Vagina (tissue), 2 donors: ENCODE data around the gene CPVL. TPM values are rescaled to one million over a fixed set of nuclear protein-coding genes. Genes with fewer than 3 reads are reported as not detected.

ENCODE experiments used
- DNase-seq, 2 donors: peaks; one replicate each; pipeline ENCODE4 v3.0.0-alpha.2; 2017; ENCODE audit errors: extremely low spot score in 2 of 2
- H3K27ac ChIP-seq: fragments of 200-600 bp; sonication (generic); one replicate; pipeline ENCODE4 v1.5.1; 2019
- H3K27me3 ChIP-seq: fragments of 200-600 bp; sonication (generic); one replicate; pipeline ENCODE4 v1.5.1; 2019
- H3K36me3 ChIP-seq, 2 donors: fragments of 200-600 bp; sonication (generic); one replicate each; pipeline ENCODE4 v1.5.1; 2017 to 2019
- H3K4me1 ChIP-seq: fragments of 200-600 bp; sonication (generic); one replicate; pipeline ENCODE4 v1.5.1; 2019
- H3K4me3 ChIP-seq, 2 donors: fragments of 200-600 bp; sonication (generic); 1 replicate in 1 of 2; 2 replicates in 1 of 2; pipeline ENCODE4 v1.5.1; 2016 to 2019
- H3K9me3 ChIP-seq: fragments of 200-600 bp; sonication (generic); one replicate; pipeline ENCODE4 v1.5.1; 2019
- POLR2A ChIP-seq, 2 donors: fragments of 450-650 bp; IDR thresholded peaks; one replicate each; pipeline ENCODE4 v1.6.1; 2017; ENCODE audit warnings: antibody characterized with exemption in 2 of 2, mild to moderate bottlenecking in 2 of 2, moderate library complexity in 2 of 2
- POLR2AphosphoS5 ChIP-seq, 2 donors: sonication (generic); formaldehyde crosslinking; IDR thresholded peaks; one replicate each; pipeline ENCODE4 v1.9.0; 2017; ENCODE audit warnings: antibody characterized with exemption in 2 of 2, mild to moderate bottlenecking in 2 of 2, low read depth in 1 of 2; ENCODE audit not compliant: insufficient read depth in 1 of 2
- intact Hi-C: fragments of 100-400 bp; cut with DNase I; formaldehyde crosslinking; loops from one replicate; pipeline ENCODE4 v1.15.1; 2023
- total RNA-seq: library from RNA; depleted of rRNA; stranded (reverse); fragments of >200 nt; gene quantifications from one replicate; pipeline ENCODE4 v1.2.3, GENCODE V29; 2016
- TF ChIP-seq, protein P1 (sequence below), 3 experiments: fragments of 450-650 bp in 2 of 3; fragments of 200-600 bp in 1 of 3; sonication (generic) in 1 of 3; IDR thresholded peaks; one replicate each; pipeline ENCODE4 v1.5.1; 2017 to 2019; ENCODE audit warnings: antibody characterized with exemption in 3 of 3, mild to moderate bottlenecking in 2 of 3, moderate library complexity in 2 of 3

CPVL gene
- total RNA-seq, 1 donor from 2014 or later: 9.6 TPM

DNA sequence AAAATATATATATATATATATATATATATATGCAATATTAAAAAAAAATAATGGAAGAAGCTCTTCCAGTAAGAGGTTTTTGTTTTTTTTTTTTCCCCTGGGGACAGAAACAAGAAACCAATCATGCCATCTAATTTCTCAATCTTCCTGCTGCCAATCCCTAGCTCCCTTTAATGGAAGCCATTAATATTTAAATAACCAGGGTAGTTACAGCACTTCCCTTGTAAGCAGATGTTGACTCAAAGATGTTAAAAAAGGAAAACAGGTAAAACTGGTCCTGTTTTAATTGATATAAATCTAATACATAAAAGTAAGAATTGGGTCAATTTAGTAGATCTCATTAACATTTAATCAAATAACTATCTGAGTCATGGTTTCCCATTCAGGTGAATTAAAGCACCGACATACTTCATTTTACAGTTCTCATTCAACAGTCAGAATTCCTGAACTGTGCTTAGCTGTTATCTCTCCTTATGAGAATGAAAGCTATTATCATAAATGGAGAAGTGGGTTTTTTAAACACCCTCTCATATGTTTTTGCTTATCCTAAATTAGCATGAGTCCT is 22.6 kb downstream of the CPVL start:
- H3K27me3 ChIP-seq: no peaks in the 10 kb centered on the region
- no peak for TF ChIP-seq POLR2AphosphoS5 (IDR thresholded peaks at IDR 0.05; ENCODE audit: insufficient read depth in 1 of 2, low read depth in 1 of 2)
- TF ChIP-seq, protein P1, sequence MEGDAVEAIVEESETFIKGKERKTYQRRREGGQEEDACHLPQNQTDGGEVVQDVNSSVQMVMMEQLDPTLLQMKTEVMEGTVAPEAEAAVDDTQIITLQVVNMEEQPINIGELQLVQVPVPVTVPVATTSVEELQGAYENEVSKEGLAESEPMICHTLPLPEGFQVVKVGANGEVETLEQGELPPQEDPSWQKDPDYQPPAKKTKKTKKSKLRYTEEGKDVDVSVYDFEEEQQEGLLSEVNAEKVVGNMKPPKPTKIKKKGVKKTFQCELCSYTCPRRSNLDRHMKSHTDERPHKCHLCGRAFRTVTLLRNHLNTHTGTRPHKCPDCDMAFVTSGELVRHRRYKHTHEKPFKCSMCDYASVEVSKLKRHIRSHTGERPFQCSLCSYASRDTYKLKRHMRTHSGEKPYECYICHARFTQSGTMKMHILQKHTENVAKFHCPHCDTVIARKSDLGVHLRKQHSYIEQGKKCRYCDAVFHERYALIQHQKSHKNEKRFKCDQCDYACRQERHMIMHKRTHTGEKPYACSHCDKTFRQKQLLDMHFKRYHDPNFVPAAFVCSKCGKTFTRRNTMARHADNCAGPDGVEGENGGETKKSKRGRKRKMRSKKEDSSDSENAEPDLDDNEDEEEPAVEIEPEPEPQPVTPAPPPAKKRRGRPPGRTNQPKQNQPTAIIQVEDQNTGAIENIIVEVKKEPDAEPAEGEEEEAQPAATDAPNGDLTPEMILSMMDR (IDR thresholded peaks at IDR 0.05): no peak
- TF ChIP-seq POLR2A (IDR thresholded peaks at IDR 0.05): no peak
- H3K4me1 ChIP-seq: peaks cover 5% of the 10 kb centered on the region
- no peak overlapping the region for H3K4me3 ChIP-seq
- no peaks in the 10 kb centered on the region for H3K9me3 ChIP-seq
- DNase-seq: no peak
- intact Hi-C loops: no loop called here
- H3K27ac ChIP-seq: no peak overlapping the region
- H3K36me3 ChIP-seq: no peaks in the 10 kb centered on the region

DNA sequence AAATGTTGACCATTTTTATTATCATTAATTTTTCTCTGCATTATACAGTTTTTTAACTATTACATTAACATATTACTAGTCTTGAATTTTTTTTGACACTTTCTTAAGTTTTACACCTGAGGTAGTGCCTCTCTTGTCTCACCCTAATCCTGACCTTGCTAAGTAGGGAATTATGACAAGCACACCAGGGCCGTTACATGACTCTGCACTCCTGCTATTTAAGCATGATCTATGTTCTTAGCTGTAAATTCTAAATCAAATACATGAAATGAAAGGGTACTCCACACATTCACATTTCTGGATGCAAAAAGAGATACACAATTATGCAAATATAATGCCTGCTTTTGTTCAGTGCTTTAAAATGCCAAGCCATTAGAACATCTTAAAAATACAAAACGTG is 23.6 kb downstream of the CPVL start:
- Histone ChIP-seq H3K4me3 (no peak overlapping the region), H3K27me3 (no peaks in the 10 kb centered on the region), H3K9me3 (no peaks in the 10 kb centered on the region), H3K27ac (no peak overlapping the region), H3K36me3 (no peaks in the 10 kb centered on the region), H3K4me1 (peaks cover 5% of the 10 kb centered on the region)
- no peak for DNase-seq
- TF ChIP-seq, protein P1 (IDR thresholded peaks at IDR 0.05): no peak
- no peak for TF ChIP-seq POLR2AphosphoS5 (IDR thresholded peaks at IDR 0.05; ENCODE audit: insufficient read depth in 1 of 2, low read depth in 1 of 2)
- TF ChIP-seq POLR2A (IDR thresholded peaks at IDR 0.05): no peak
- intact Hi-C loops: no loop called here

DNA sequence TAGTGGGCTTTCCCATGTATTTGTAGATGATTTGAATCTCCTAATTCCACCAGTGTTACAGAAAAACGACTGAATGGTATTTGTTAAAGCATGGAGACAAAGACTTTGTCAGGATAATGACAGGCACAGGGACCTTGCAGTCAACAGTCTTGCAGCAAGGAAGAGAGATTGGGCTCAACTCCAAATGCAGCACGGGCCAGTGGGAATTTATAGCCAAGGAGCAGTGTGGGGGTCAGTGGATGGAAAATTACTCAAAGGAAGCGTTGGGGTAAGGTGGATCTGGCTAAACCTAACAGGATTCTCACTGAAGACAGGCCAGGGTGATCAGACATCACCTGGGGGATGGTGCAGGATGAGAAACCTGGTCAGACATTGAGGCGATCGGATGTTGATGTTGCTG is 24.3 kb downstream of the CPVL start:
- H3K9me3 ChIP-seq: no peaks in the 10 kb centered on the region
- DNase-seq: peak in 1 of 2 donors; percentile 62
- intact Hi-C loops: no loop called here
- H3K36me3 ChIP-seq: no peaks in the 10 kb centered on the region
- no peak overlapping the region for H3K27ac ChIP-seq
- no peaks in the 10 kb centered on the region for H3K27me3 ChIP-seq
- TF ChIP-seq, protein P1 (IDR thresholded peaks at IDR 0.05): no peak
- TF ChIP-seq POLR2A (IDR thresholded peaks at IDR 0.05) (no peak), POLR2AphosphoS5 (IDR thresholded peaks at IDR 0.05; ENCODE audit: insufficient read depth in 1 of 2, low read depth in 1 of 2) (no peak)
- H3K4me1 ChIP-seq: peaks cover 9% of the 10 kb centered on the region
- H3K4me3 ChIP-seq: no peak overlapping the region

DNA sequence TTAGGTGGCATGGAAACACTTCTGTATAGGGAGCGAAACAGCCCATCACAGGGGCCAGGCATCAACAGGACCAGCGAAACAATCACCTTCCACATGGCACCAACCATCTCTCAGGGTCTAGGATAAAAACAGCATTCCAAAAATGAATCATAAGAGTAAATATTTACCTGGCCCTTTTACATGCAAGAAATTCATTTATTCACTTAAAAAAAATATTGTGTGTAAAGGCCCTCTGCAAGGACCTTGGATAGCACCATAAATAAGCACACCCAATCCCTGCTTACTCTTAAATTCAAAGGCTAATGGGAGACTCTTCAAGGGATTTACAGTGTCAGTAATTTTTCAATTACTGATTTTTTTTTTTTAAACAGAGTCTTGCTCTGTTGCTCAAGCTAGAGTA is 25.4 kb downstream of the CPVL start:
- no peaks in the 10 kb centered on the region for H3K27me3 ChIP-seq
- H3K36me3 ChIP-seq: no peaks in the 10 kb centered on the region
- TF ChIP-seq, protein P1 (IDR thresholded peaks at IDR 0.05): no peak
- TF ChIP-seq POLR2A (IDR thresholded peaks at IDR 0.05) (no peak), POLR2AphosphoS5 (IDR thresholded peaks at IDR 0.05; ENCODE audit: insufficient read depth in 1 of 2, low read depth in 1 of 2) (no peak)
- intact Hi-C loops: no loop called here
- peak in 1 of 2 donors; percentile 10 for DNase-seq
- H3K4me3 ChIP-seq: no peak overlapping the region
- H3K4me1 ChIP-seq: peaks cover 5% of the 10 kb centered on the region
- H3K9me3 ChIP-seq: no peaks in the 10 kb centered on the region
- H3K27ac ChIP-seq: no peak overlapping the region

DNA sequence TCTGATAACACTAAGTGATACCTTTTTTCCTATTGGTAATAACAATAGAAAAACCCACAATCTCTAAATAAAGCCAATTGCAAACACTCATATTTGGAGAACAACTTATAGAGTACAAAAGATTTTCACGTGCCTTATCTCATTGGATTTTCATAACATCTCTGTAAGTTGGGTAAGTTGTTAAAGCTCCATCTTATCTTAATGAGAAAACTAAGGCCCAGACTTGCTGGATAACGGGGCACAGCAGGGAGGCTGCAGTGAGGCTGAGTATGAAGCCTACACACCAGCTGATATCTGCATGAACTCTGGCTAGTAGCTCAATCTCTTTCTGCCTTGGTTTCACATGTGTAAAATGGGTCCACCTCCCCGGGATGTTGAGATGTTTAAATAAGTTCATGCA is 26.8 kb downstream of the CPVL start:
- no peaks in the 10 kb centered on the region for H3K27me3 ChIP-seq

More for the DNA sequence above, 26.8 kb downstream of the CPVL start:
- H3K4me1 ChIP-seq: peaks cover 5% of the 10 kb centered on the region
- no peaks in the 10 kb centered on the region for H3K36me3 ChIP-seq
- peak in 1 of 2 donors; percentile 29 for DNase-seq
- TF ChIP-seq POLR2AphosphoS5 (IDR thresholded peaks at IDR 0.05; ENCODE audit: insufficient read depth in 1 of 2, low read depth in 1 of 2) (no peak), POLR2A (IDR thresholded peaks at IDR 0.05) (no peak)
- TF ChIP-seq, protein P1 (IDR thresholded peaks at IDR 0.05): no peak
- H3K9me3 ChIP-seq: no peaks in the 10 kb centered on the region
- no peak overlapping the region for H3K27ac ChIP-seq
- intact Hi-C loops: no loop called here
- H3K4me3 ChIP-seq: no peak overlapping the region
